HepG2 (cell line): ENCODE results near the gene NDUFB3. TPM values are rescaled to one million over a fixed set of nuclear protein-coding genes. Genes with fewer than 3 reads are reported as not detected.
A peak's percentile ranks its signal among the peaks of the same experiment; 100 is the strongest.

ENCODE experiments used
- CCAR2 ChIP-seq: fragments of 200-400 bp; formaldehyde crosslinking; optimal IDR thresholded peaks from 2 replicates; pipeline ENCODE3; 2018; ENCODE audit warnings: low read depth, mild to moderate bottlenecking, low read length, moderate library complexity
- FOSL2 ChIP-seq: sonication (generic); formaldehyde crosslinking; IDR thresholded peaks from 2 replicates; pipeline ENCODE4 v1.4.0; 2020; ENCODE audit warnings: missing genetic modification reagents
- FOXA3 ChIP-seq: IDR thresholded peaks from 2 replicates; pipeline ENCODE4 v1.6.1; 2016; ENCODE audit warnings: missing genetic modification reagents, missing compliant biosample characterization
- MATR3 ChIP-seq: sonication (generic); formaldehyde crosslinking; IDR thresholded peaks from 2 replicates; pipeline ENCODE4 v1.4.0; 2020; ENCODE audit warnings: missing genetic modification reagents
- MTF1 ChIP-seq: sonication (generic); formaldehyde crosslinking; IDR thresholded peaks from 2 replicates; pipeline ENCODE4 v1.5.0; 2020; ENCODE audit warnings: missing genetic modification reagents
- NFKBIZ ChIP-seq: IDR thresholded peaks from 2 replicates; pipeline ENCODE4 v1.6.1; 2018; ENCODE audit warnings: missing genetic modification reagents, missing compliant biosample characterization
- PHF20 ChIP-seq: sonication (generic); formaldehyde crosslinking; IDR thresholded peaks from 2 replicates; pipeline ENCODE4 v1.5.0; 2020; ENCODE audit warnings: mild to moderate bottlenecking, missing genetic modification reagents
- PLRG1 ChIP-seq: fragments of 450-650 bp; conservative IDR thresholded peaks from 2 replicates; pipeline ENCODE4 v1.6.1; 2016
- POGZ ChIP-seq: sonication (generic); formaldehyde crosslinking; IDR thresholded peaks from 2 replicates; pipeline ENCODE4 v1.4.0; 2020; ENCODE audit warnings: mild to moderate bottlenecking, missing genetic modification reagents
- POLR2G ChIP-seq: fragments of 200-400 bp; formaldehyde crosslinking; IDR thresholded peaks from 2 replicates; pipeline ENCODE4 v1.6.1; 2018; ENCODE audit warnings: mild to moderate bottlenecking, low read depth, low read length, moderate library complexity
- RAD51 ChIP-seq: fragments of 450-650 bp; IDR thresholded peaks from 2 replicates; pipeline ENCODE4 v1.6.1; 2016; ENCODE audit warnings: borderline replicate concordance
- REXO4 ChIP-seq: sonication (generic); formaldehyde crosslinking; IDR thresholded peaks from 2 replicates; pipeline ENCODE4 v1.8.0; 2022; ENCODE audit warnings: missing genetic modification reagents, mild to moderate bottlenecking, borderline replicate concordance
- RFXANK ChIP-seq: IDR thresholded peaks from 2 replicates; pipeline ENCODE4 v1.6.1; 2016
- SMARCC2 ChIP-seq: fragments of 450-650 bp; IDR thresholded peaks from 2 replicates; pipeline ENCODE4 v1.6.1; 2017; ENCODE audit warnings: antibody characterized with exemption, mild to moderate bottlenecking
- SOX6 ChIP-seq, 2 experiments: fragments of 450-650 bp in 1 of 2; sonication (generic) in 1 of 2; formaldehyde crosslinking in 1 of 2; IDR thresholded peaks; 2 replicates each; pipeline versions ENCODE4 v1.4.0 to v1.6.1; 2017 to 2020; ENCODE audit warnings: antibody characterized with exemption in 1 of 2, mild to moderate bottlenecking in 1 of 2, missing genetic modification reagents in 1 of 2
- TBX2 ChIP-seq: sonication (generic); formaldehyde crosslinking; IDR thresholded peaks from 2 replicates; pipeline ENCODE4 v1.5.0; 2020; ENCODE audit warnings: missing genetic modification reagents, mild to moderate bottlenecking, borderline replicate concordance
- ZKSCAN1 ChIP-seq: fragments of 150-350 bp; IDR thresholded peaks from 2 replicates; pipeline ENCODE4 v1.6.1; 2014; ENCODE audit warnings: low read length
- ZNF10 ChIP-seq: sonication (generic); formaldehyde crosslinking; IDR thresholded peaks from 2 replicates; pipeline ENCODE4 v1.4.0; 2020; ENCODE audit warnings: mild to moderate bottlenecking, low read depth, missing genetic modification reagents, borderline replicate concordance
- ZNF121 ChIP-seq: sonication (generic); formaldehyde crosslinking; IDR thresholded peaks from 2 replicates; pipeline ENCODE4 v1.5.0; 2020; ENCODE audit warnings: mild to moderate bottlenecking, missing genetic modification reagents
- ZNF18 ChIP-seq: sonication (generic); formaldehyde crosslinking; IDR thresholded peaks from 2 replicates; pipeline ENCODE4 v1.8.0; 2022; ENCODE audit warnings: mild to moderate bottlenecking, missing genetic modification reagents; ENCODE audit not compliant: insufficient replicate concordance
- ZNF431 ChIP-seq: sonication (generic); formaldehyde crosslinking; IDR thresholded peaks from 2 replicates; pipeline ENCODE4 v1.9.0; 2022; ENCODE audit warnings: missing genetic modification reagents, low read depth, mild to moderate bottlenecking, borderline replicate concordance
- ZNF569 ChIP-seq: sonication (generic); formaldehyde crosslinking; IDR thresholded peaks from 2 replicates; pipeline ENCODE4 v1.5.0; 2020; ENCODE audit warnings: mild to moderate bottlenecking, missing genetic modification reagents, moderate library complexity, borderline replicate concordance
- ZNF720 ChIP-seq: sonication (generic); formaldehyde crosslinking; IDR thresholded peaks from 2 replicates; pipeline ENCODE4 v1.4.0; 2020; ENCODE audit warnings: missing genetic modification reagents
- ZSCAN29 ChIP-seq: sonication (generic); formaldehyde crosslinking; conservative IDR thresholded peaks from 2 replicates; pipeline ENCODE4 v1.4.0; 2020; ENCODE audit warnings: mild to moderate bottlenecking, missing genetic modification reagents
- polyA plus RNA-seq, 8 experiments: library from polyadenylated mRNA; depleted of rRNA in 3 of 8; stranded (reverse) in 7 of 8; unstranded in 1 of 8; fragments of >200 nt; fragmentation: Illumina TruSeq in 4 of 8; extraction: Trizol in 4 of 8; gene quantifications; 2 replicates each; pipeline versions ENCODE4 v1.2.1 to v1.2.3, GENCODE V29; 2011 to 2016; ENCODE audit warnings: low read depth in 4 of 8, missing spikeins in 1 of 8, mixed read lengths in 1 of 8; ENCODE audit not compliant: insufficient read depth in 1 of 8
- total RNA-seq, 5 experiments: library from RNA; depleted of rRNA; stranded (reverse); fragments of >200 nt; fragmentation: Illumina TruSeq; extraction: Trizol; gene quantifications; 2 replicates each; pipeline ENCODE4 v1.2.3, GENCODE V29; 2016; ENCODE audit warnings: low read depth in 1 of 5
- TF ChIP-seq, protein P1 (sequence below): sonication (generic); formaldehyde crosslinking; IDR thresholded peaks from 2 replicates; pipeline ENCODE4 v1.4.0; 2020; ENCODE audit warnings: missing genetic modification reagents, low read depth, mild to moderate bottlenecking, borderline replicate concordance
- TF ChIP-seq, protein P2 (sequence below): sonication (generic); formaldehyde crosslinking; IDR thresholded peaks from 2 replicates; pipeline ENCODE4 v1.4.0; 2020; ENCODE audit warnings: missing genetic modification reagents, mild to moderate bottlenecking, borderline replicate concordance
- TF ChIP-seq, protein P3 (sequence below): sonication (generic); formaldehyde crosslinking; IDR thresholded peaks from 2 replicates; pipeline ENCODE4 v1.4.0; 2020; ENCODE audit warnings: missing genetic modification reagents

NDUFB3 gene
- total and polyA plus RNA-seq, 2 of the 13 experiments (the other 11 are each of a cell fraction or from before 2014, with no cell fraction given) = 50.7 to 159 TPM

GRCh38 chr2:201107624-201108023 is 35.8 kb downstream of the NDUFB3 start (continued):
- TF ChIP-seq ZSCAN29 (CRISPR knock-in tag) (no peak), PLRG1 (no peak), PHF20 (no peak), RAD51 (no peak), CCAR2 (no peak), ZNF121 (peak; percentile 88), RFXANK (CRISPR knock-in tag) (no peak), SOX6 (IDR thresholded peaks at IDR 0.05) (no peak), SOX6 (CRISPR knock-in tag; IDR thresholded peaks at IDR 0.05) (peak; percentile 24; the same call in 1 of the 2 replicates), REXO4 (CRISPR knock-in tag) (no peak), POGZ (CRISPR knock-in tag) (peak; percentile 64), FOSL2 (0 out of 2 replicates have a peak, but pooled peaks have one; percentile 9), ZNF720 (no peak), ZNF10 (CRISPR knock-in tag) (no peak), FOXA3 (CRISPR knock-in tag) (peak; percentile 44; the same call in 1 of the 2 replicates), POLR2G (no peak), MTF1 (CRISPR knock-in tag) (no peak), ZNF569 (CRISPR knock-in tag) (no peak), ZNF18 (CRISPR knock-in tag) (no peak), SMARCC2 (no peak), MATR3 (CRISPR knock-in tag) (no peak), NFKBIZ (CRISPR knock-in tag) (no peak), ZKSCAN1 (no peak), ZNF431 (CRISPR knock-in tag) (no peak), TBX2 (CRISPR knock-in tag) (no peak)
- TF ChIP-seq, protein P1, sequence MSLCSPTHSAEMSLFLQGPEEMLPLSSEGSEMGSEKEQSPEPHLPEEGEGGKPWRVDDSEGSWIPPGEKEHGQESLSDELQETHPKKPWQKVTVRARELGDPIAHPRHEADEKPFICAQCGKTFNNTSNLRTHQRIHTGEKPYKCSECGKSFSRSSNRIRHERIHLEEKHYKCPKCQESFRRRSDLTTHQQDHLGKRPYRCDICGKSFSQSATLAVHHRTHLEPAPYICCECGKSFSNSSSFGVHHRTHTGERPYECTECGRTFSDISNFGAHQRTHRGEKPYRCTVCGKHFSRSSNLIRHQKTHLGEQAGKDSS (CRISPR knock-in tag) = no peak
- TF ChIP-seq, protein P2, sequence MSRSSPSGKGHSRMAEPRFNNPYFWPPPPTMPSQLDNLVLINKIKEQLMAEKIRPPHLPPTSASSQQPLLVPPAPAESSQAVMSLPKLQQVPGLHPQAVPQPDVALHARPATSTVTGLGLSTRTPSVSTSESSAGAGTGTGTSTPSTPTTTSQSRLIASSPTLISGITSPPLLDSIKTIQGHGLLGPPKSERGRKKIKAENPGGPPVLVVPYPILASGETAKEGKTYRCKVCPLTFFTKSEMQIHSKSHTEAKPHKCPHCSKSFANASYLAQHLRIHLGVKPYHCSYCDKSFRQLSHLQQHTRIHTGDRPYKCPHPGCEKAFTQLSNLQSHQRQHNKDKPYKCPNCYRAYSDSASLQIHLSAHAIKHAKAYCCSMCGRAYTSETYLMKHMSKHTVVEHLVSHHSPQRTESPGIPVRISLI (CRISPR knock-in tag) = peak; percentile 93
- TF ChIP-seq, protein P3, sequence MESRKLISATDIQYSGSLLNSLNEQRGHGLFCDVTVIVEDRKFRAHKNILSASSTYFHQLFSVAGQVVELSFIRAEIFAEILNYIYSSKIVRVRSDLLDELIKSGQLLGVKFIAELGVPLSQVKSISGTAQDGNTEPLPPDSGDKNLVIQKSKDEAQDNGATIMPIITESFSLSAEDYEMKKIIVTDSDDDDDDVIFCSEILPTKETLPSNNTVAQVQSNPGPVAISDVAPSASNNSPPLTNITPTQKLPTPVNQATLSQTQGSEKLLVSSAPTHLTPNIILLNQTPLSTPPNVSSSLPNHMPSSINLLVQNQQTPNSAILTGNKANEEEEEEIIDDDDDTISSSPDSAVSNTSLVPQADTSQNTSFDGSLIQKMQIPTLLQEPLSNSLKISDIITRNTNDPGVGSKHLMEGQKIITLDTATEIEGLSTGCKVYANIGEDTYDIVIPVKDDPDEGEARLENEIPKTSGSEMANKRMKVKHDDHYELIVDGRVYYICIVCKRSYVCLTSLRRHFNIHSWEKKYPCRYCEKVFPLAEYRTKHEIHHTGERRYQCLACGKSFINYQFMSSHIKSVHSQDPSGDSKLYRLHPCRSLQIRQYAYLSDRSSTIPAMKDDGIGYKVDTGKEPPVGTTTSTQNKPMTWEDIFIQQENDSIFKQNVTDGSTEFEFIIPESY (CRISPR knock-in tag) = peak; percentile 73; the same call in 1 of the 2 replicates
